GM12873 (cell line): Measurements from ENCODE around the gene NFE2L1.

Experiments used
- TF ChIP-seq, protein P1 (sequence below): IDR thresholded peaks from 2 replicates; pipeline ENCODE4 v1.5.1; 2012; ENCODE audit warnings: low read depth, mild to moderate bottlenecking, moderate library complexity, low read length, control low read depth; ENCODE audit not compliant: insufficient read depth; ENCODE audit errors: missing control alignments

NFE2L1 gene

GRCh38 chr17:48004983-48005382, 43.2 kb upstream of the NFE2L1 start:
- TF ChIP-seq, protein P1, sequence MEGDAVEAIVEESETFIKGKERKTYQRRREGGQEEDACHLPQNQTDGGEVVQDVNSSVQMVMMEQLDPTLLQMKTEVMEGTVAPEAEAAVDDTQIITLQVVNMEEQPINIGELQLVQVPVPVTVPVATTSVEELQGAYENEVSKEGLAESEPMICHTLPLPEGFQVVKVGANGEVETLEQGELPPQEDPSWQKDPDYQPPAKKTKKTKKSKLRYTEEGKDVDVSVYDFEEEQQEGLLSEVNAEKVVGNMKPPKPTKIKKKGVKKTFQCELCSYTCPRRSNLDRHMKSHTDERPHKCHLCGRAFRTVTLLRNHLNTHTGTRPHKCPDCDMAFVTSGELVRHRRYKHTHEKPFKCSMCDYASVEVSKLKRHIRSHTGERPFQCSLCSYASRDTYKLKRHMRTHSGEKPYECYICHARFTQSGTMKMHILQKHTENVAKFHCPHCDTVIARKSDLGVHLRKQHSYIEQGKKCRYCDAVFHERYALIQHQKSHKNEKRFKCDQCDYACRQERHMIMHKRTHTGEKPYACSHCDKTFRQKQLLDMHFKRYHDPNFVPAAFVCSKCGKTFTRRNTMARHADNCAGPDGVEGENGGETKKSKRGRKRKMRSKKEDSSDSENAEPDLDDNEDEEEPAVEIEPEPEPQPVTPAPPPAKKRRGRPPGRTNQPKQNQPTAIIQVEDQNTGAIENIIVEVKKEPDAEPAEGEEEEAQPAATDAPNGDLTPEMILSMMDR = no peak

GRCh38 chr17:48006936-48007709, 41.0 kb upstream of the NFE2L1 start:
- TF ChIP-seq, protein P1 = no peak

DNA sequence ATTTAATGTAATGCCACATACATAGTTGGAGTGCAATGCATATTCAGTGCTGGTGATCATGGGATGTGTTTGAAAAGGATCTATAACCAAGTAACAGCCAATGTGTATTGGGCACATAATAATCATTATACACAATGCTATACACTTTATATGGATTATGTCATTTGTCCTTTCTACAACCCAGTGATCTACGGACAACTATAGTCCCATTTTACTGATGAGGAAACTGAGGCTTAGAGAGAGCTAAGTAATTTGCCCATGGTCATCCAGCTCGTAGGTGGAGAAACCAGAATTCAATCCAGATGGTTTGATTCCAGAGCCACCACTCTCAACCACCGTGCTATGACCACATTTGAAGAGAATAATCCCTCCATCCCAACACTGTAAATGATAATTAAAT, 38.0 kb upstream of the NFE2L1 start:
- TF ChIP-seq, protein P1 = no peak

- TF ChIP-seq, protein P1 = peak; percentile 75
These were observed 36.6 kb upstream of the NFE2L1 start for GRCh38 chr17:48011405-48012150.

GRCh38 chr17:48012151-48012520, 36.0 kb upstream of the NFE2L1 start:
- TF ChIP-seq, protein P1 = no peak

- TF ChIP-seq, protein P1 = no peak
These were observed 35.5 kb upstream of the NFE2L1 start for GRCh38 chr17:48012654-48013053.

- TF ChIP-seq, protein P1 = no peak
These were observed 34.1 kb upstream of the NFE2L1 start for GRCh38 chr17:48013876-48014594.
